HepG2 (cell line): ENCODE results near the gene CLDN9. TPM values are rescaled to one million over a fixed set of nuclear protein-coding genes. Genes with fewer than 3 reads are reported as not detected.

Experiments used
- KAT8 ChIP-seq: IDR thresholded peaks from 2 replicates; pipeline ENCODE4 v1.6.1; 2016; ENCODE audit warnings: missing genetic modification reagents, missing compliant biosample characterization
- NONO ChIP-seq, 2 experiments: fragments of 450-650 bp in 1 of 2; sonication (generic) in 1 of 2; formaldehyde crosslinking in 1 of 2; IDR thresholded peaks in 1 of 2; conservative IDR thresholded peaks in 1 of 2; 2 replicates each; pipeline versions ENCODE4 v1.6.1 to v1.8.0; 2017 to 2022; ENCODE audit warnings: mild to moderate bottlenecking in 1 of 2, missing genetic modification reagents in 1 of 2, moderate library complexity in 1 of 2
- PHB2 ChIP-seq: fragments of 450-650 bp; IDR thresholded peaks from 2 replicates; pipeline ENCODE4 v1.6.1; 2018; ENCODE audit not compliant: partially characterized antibody
- POLR2AphosphoS2 ChIP-seq: IDR thresholded peaks from 2 replicates; pipeline ENCODE4 v1.6.1; 2011; ENCODE audit warnings: low read depth, low read length, improper control_type of control experiment
- SRSF4 ChIP-seq: fragments of 200-400 bp; formaldehyde crosslinking; IDR thresholded peaks from one replicate; pipeline ENCODE4 v1.6.1; 2018; ENCODE audit warnings: mild to moderate bottlenecking, low read depth, low read length, moderate library complexity; ENCODE audit not compliant: poor library complexity, severe bottlenecking
- TOPORS ChIP-seq: sonication (generic); formaldehyde crosslinking; IDR thresholded peaks from 2 replicates; pipeline ENCODE4 v1.8.0; 2023; ENCODE audit warnings: mild to moderate bottlenecking, missing genetic modification reagents
- ZKSCAN5 ChIP-seq: sonication (generic); formaldehyde crosslinking; IDR thresholded peaks from 2 replicates; pipeline ENCODE4 v1.5.1; 2020; ENCODE audit warnings: mild to moderate bottlenecking, missing genetic modification reagents
- ZNF160 ChIP-seq: sonication (generic); formaldehyde crosslinking; IDR thresholded peaks from 2 replicates; pipeline ENCODE4 v1.8.0; 2022; ENCODE audit warnings: mild to moderate bottlenecking, inconsistent platforms, missing genetic modification reagents
- ZNF619 ChIP-seq: sonication (generic); formaldehyde crosslinking; IDR thresholded peaks from 2 replicates; pipeline ENCODE4 v1.4.0; 2020; ENCODE audit warnings: mild to moderate bottlenecking, missing genetic modification reagents
- ZSCAN30 ChIP-seq: sonication (generic); formaldehyde crosslinking; IDR thresholded peaks from 2 replicates; pipeline ENCODE4 v1.5.0; 2020; ENCODE audit warnings: mild to moderate bottlenecking, missing genetic modification reagents
- polyA plus RNA-seq, 8 experiments: library from polyadenylated mRNA; depleted of rRNA in 3 of 8; stranded (reverse) in 7 of 8; unstranded in 1 of 8; fragments of >200 nt; fragmentation: Illumina TruSeq in 4 of 8; extraction: Trizol in 4 of 8; gene quantifications; 2 replicates each; pipeline versions ENCODE4 v1.2.1 to v1.2.3, GENCODE V29; 2011 to 2016; ENCODE audit warnings: low read depth in 4 of 8, missing spikeins in 1 of 8, mixed read lengths in 1 of 8; ENCODE audit not compliant: insufficient read depth in 1 of 8
- total RNA-seq, 5 experiments: library from RNA; depleted of rRNA; stranded (reverse); fragments of >200 nt; fragmentation: Illumina TruSeq; extraction: Trizol; gene quantifications; 2 replicates each; pipeline ENCODE4 v1.2.3, GENCODE V29; 2016; ENCODE audit warnings: low read depth in 1 of 5
- TF ChIP-seq, protein P1 (sequence below): sonication (generic); formaldehyde crosslinking; IDR thresholded peaks from 2 replicates; pipeline ENCODE4 v1.4.0; 2020; ENCODE audit warnings: missing genetic modification reagents
- TF ChIP-seq, protein P2 (sequence below): sonication (generic); formaldehyde crosslinking; IDR thresholded peaks from 2 replicates; pipeline ENCODE4 v1.4.0; 2020; ENCODE audit warnings: missing genetic modification reagents, borderline replicate concordance
- TF ChIP-seq, protein P3 (sequence below): sonication (generic); formaldehyde crosslinking; IDR thresholded peaks from 2 replicates; pipeline ENCODE4 v1.4.0; 2020; ENCODE audit warnings: mild to moderate bottlenecking, missing genetic modification reagents, borderline replicate concordance
- TF ChIP-seq, protein P4 (sequence below): sonication (generic); formaldehyde crosslinking; IDR thresholded peaks from 2 replicates; pipeline ENCODE4 v1.5.1; 2020; ENCODE audit warnings: missing genetic modification reagents, mild to moderate bottlenecking, borderline replicate concordance
- TF ChIP-seq, protein P5 (sequence below): sonication (generic); formaldehyde crosslinking; IDR thresholded peaks from 2 replicates; pipeline ENCODE4 v1.8.1; 2023; ENCODE audit warnings: mild to moderate bottlenecking, missing genetic modification reagents

Gene CLDN9
- total and polyA plus RNA-seq, 2 of the 13 experiments (the other 11 are each of a cell fraction or from before 2014, with no cell fraction given), result 0.15 to 0.26 TPM

DNA sequence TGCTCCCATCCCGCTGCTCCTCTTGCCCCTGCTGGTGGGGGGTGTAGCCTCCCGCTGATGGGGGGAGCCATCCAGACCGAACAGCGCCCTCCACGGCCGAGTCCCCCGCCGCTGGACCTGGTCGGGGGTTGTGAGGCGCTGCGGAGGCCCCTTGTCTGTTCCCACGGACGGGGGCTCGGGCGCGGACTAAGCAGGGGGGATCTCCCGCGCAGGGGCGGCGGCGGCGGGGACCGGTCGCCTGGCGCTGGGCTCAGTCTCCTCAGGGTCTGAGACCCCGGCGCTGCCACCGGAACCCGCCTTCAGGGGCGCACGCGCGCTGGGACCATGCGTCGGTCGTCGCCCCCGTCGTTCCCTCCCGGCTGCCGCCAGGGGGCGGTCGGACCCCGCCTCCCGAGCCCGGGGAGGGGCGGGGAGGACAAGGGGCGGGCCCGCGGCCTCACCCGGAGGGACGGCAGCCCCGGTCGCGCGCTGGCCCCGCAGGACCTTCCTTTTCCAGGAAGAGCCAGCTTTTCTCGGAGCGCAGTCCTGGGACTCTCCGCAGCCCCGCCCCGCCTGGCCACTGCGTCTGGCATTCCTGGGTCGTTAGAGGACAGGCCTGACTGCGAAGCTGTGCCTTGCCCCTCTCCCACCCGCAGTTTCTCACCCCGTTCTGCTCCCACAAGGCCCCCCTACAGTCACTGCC lies 46.5 kb downstream of the CLDN9 start (continued):
- TF ChIP-seq NONO (IDR thresholded peaks at IDR 0.05) (no peak), NONO (CRISPR knock-in tag; conservative IDR thresholded peaks at IDR 0.05) (peak; percentile 92), ZSCAN30 (CRISPR knock-in tag) (no peak), SRSF4 (no peak), KAT8 (peak; percentile 66; the same call in 1 of the 2 replicates), ZNF619 (0 out of 2 replicates have a peak, but pooled peaks have one; percentile 35), PHB2 (no peak), ZKSCAN5 (CRISPR knock-in tag) (no peak), TOPORS (CRISPR knock-in tag) (no peak), POLR2AphosphoS2 (no peak), ZNF160 (0 out of 2 replicates have a peak, but pooled peaks have one; percentile 24)
- TF ChIP-seq, protein P1, sequence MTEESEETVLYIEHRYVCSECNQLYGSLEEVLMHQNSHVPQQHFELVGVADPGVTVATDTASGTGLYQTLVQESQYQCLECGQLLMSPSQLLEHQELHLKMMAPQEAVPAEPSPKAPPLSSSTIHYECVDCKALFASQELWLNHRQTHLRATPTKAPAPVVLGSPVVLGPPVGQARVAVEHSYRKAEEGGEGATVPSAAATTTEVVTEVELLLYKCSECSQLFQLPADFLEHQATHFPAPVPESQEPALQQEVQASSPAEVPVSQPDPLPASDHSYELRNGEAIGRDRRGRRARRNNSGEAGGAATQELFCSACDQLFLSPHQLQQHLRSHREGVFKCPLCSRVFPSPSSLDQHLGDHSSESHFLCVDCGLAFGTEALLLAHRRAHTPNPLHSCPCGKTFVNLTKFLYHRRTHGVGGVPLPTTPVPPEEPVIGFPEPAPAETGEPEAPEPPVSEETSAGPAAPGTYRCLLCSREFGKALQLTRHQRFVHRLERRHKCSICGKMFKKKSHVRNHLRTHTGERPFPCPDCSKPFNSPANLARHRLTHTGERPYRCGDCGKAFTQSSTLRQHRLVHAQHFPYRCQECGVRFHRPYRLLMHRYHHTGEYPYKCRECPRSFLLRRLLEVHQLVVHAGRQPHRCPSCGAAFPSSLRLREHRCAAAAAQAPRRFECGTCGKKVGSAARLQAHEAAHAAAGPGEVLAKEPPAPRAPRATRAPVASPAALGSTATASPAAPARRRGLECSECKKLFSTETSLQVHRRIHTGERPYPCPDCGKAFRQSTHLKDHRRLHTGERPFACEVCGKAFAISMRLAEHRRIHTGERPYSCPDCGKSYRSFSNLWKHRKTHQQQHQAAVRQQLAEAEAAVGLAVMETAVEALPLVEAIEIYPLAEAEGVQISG (CRISPR knock-in tag), result peak; percentile 78
- TF ChIP-seq, protein P2, sequence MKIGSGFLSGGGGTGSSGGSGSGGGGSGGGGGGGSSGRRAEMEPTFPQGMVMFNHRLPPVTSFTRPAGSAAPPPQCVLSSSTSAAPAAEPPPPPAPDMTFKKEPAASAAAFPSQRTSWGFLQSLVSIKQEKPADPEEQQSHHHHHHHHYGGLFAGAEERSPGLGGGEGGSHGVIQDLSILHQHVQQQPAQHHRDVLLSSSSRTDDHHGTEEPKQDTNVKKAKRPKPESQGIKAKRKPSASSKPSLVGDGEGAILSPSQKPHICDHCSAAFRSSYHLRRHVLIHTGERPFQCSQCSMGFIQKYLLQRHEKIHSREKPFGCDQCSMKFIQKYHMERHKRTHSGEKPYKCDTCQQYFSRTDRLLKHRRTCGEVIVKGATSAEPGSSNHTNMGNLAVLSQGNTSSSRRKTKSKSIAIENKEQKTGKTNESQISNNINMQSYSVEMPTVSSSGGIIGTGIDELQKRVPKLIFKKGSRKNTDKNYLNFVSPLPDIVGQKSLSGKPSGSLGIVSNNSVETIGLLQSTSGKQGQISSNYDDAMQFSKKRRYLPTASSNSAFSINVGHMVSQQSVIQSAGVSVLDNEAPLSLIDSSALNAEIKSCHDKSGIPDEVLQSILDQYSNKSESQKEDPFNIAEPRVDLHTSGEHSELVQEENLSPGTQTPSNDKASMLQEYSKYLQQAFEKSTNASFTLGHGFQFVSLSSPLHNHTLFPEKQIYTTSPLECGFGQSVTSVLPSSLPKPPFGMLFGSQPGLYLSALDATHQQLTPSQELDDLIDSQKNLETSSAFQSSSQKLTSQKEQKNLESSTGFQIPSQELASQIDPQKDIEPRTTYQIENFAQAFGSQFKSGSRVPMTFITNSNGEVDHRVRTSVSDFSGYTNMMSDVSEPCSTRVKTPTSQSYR, result no peak
- TF ChIP-seq, protein P3, sequence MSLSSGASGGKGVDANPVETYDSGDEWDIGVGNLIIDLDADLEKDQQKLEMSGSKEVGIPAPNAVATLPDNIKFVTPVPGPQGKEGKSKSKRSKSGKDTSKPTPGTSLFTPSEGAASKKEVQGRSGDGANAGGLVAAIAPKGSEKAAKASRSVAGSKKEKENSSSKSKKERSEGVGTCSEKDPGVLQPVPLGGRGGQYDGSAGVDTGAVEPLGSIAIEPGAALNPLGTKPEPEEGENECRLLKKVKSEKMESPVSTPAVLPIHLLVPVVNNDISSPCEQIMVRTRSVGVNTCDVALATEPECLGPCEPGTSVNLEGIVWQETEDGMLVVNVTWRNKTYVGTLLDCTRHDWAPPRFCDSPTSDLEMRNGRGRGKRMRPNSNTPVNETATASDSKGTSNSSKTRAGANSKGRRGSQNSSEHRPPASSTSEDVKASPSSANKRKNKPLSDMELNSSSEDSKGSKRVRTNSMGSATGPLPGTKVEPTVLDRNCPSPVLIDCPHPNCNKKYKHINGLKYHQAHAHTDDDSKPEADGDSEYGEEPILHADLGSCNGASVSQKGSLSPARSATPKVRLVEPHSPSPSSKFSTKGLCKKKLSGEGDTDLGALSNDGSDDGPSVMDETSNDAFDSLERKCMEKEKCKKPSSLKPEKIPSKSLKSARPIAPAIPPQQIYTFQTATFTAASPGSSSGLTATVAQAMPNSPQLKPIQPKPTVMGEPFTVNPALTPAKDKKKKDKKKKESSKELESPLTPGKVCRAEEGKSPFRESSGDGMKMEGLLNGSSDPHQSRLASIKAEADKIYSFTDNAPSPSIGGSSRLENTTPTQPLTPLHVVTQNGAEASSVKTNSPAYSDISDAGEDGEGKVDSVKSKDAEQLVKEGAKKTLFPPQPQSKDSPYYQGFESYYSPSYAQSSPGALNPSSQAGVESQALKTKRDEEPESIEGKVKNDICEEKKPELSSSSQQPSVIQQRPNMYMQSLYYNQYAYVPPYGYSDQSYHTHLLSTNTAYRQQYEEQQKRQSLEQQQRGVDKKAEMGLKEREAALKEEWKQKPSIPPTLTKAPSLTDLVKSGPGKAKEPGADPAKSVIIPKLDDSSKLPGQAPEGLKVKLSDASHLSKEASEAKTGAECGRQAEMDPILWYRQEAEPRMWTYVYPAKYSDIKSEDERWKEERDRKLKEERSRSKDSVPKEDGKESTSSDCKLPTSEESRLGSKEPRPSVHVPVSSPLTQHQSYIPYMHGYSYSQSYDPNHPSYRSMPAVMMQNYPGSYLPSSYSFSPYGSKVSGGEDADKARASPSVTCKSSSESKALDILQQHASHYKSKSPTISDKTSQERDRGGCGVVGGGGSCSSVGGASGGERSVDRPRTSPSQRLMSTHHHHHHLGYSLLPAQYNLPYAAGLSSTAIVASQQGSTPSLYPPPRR (CRISPR knock-in tag), result no peak
- TF ChIP-seq, protein P4, sequence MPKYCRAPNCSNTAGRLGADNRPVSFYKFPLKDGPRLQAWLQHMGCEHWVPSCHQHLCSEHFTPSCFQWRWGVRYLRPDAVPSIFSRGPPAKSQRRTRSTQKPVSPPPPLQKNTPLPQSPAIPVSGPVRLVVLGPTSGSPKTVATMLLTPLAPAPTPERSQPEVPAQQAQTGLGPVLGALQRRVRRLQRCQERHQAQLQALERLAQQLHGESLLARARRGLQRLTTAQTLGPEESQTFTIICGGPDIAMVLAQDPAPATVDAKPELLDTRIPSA (CRISPR knock-in tag), result no peak
- TF ChIP-seq, protein P5, sequence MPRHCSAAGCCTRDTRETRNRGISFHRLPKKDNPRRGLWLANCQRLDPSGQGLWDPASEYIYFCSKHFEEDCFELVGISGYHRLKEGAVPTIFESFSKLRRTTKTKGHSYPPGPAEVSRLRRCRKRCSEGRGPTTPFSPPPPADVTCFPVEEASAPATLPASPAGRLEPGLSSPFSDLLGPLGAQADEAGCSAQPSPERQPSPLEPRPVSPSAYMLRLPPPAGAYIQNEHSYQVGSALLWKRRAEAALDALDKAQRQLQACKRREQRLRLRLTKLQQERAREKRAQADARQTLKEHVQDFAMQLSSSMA, result no peak; the same call in 1 of the 2 replicates
